Uterus (tissue), 2 donors: ENCODE measurements around the gene FNBP1L.

Source experiments
- CTCF ChIP-seq, 4 experiments: fragments of 200-600 bp in 2 of 4; fragments of 450-650 bp in 2 of 4; sonication (generic) in 2 of 4; IDR thresholded peaks; one replicate each; pipeline ENCODE4 v1.5.1; 2016 to 2019; ENCODE audit warnings: antibody characterized with exemption in 4 of 4, mild to moderate bottlenecking in 2 of 4, moderate library complexity in 1 of 4
- POLR2A ChIP-seq, 2 donors: fragments of 450-650 bp; IDR thresholded peaks; one replicate each; pipeline ENCODE4 v1.6.1; 2016; ENCODE audit warnings: antibody characterized with exemption in 2 of 2, mild to moderate bottlenecking in 1 of 2, moderate library complexity in 1 of 2

- TF ChIP-seq CTCF (IDR thresholded peaks at IDR 0.05) (no peak), POLR2A (IDR thresholded peaks at IDR 0.05) (no peak)
Measured at GRCh38 chr1:93503816-93504215, 55.9 kb downstream of the FNBP1L start.
